Measurements from ENCODE around the gene EFNA5.

DNA sequence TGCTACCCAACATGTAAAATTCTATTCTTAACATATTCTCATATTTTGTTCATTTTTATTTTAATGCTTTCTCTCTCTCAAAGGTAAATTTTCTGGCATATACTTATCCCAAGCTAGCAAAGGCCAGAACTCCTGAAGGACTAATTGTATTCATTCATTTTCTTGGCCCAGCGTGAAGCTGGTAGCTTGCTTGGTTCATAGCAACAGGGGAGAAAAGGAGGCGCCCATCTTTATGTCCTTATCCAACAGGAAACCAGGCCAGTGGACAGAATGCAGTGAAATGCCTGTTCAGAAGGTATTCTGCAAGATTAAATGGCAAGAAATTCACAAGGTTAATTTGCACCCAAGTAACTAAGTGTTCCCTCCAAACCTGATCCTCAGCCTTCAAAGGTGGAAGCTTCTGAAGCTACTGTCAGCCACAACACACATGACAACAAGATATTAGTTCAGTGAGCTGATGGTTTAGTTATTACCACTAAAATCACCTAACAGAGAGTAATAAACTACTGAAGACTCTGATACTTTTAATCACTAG lies 5.6 kb downstream of the EFNA5 start:
- TF ChIP-seq, protein P1, sequence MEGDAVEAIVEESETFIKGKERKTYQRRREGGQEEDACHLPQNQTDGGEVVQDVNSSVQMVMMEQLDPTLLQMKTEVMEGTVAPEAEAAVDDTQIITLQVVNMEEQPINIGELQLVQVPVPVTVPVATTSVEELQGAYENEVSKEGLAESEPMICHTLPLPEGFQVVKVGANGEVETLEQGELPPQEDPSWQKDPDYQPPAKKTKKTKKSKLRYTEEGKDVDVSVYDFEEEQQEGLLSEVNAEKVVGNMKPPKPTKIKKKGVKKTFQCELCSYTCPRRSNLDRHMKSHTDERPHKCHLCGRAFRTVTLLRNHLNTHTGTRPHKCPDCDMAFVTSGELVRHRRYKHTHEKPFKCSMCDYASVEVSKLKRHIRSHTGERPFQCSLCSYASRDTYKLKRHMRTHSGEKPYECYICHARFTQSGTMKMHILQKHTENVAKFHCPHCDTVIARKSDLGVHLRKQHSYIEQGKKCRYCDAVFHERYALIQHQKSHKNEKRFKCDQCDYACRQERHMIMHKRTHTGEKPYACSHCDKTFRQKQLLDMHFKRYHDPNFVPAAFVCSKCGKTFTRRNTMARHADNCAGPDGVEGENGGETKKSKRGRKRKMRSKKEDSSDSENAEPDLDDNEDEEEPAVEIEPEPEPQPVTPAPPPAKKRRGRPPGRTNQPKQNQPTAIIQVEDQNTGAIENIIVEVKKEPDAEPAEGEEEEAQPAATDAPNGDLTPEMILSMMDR (IDR thresholded peaks at IDR 0.05): no peak
- TF ChIP-seq POLR2AphosphoS5 (IDR thresholded peaks at IDR 0.05): no peak
